Upper lobe of left lung (tissue), 6 donors: ENCODE measurements around the gene CACHD1. TPM values are rescaled to one million over a fixed set of nuclear protein-coding genes. Genes with fewer than 3 reads are reported as not detected.
A peak's percentile ranks its signal among the peaks of the same experiment; 100 is the strongest.
"Not testable (repeated sequence)": the region's sequence is repeated elsewhere in the genome, so short reads cannot be mapped to it uniquely, and the experiment has no call there.

ENCODE experiments used
- ATAC-seq, 2 donors: fragments of 200-7000 bp; cut with Tn5 transposase; one replicate each; pipeline ENCODE4 v1.9.1; 2022; ENCODE audit warnings: mild to moderate bottlenecking in 2 of 2, moderate library complexity in 2 of 2; ENCODE audit not compliant: low FRiP score in 2 of 2
- DNase-seq, 2 donors: peaks; one replicate each; pipeline ENCODE4 v3.0.0-alpha.2; 2019 to 2020
- H3K27ac ChIP-seq, 4 donors: fragments of 200-600 bp; sonication (generic); one replicate each; pipeline ENCODE4 v1.5.1; 2016 to 2019
- H3K27me3 ChIP-seq, 4 donors: fragments of 200-600 bp; sonication (generic); one replicate each; pipeline ENCODE4 v1.5.1; 2017 to 2019
- H3K36me3 ChIP-seq, 4 donors: fragments of 200-600 bp; sonication (generic); one replicate each; pipeline ENCODE4 v1.5.1; 2016 to 2019
- H3K4me1 ChIP-seq, 4 donors: fragments of 200-600 bp; sonication (generic); one replicate each; pipeline ENCODE4 v1.5.1; 2018 to 2019
- H3K4me3 ChIP-seq, 4 donors: fragments of 200-600 bp; sonication (generic); one replicate each; pipeline ENCODE4 v1.5.1; 2017 to 2019; ENCODE audit warnings: mild to moderate bottlenecking in 2 of 4, moderate library complexity in 1 of 4
- H3K9me3 ChIP-seq, 4 donors: fragments of 200-600 bp; sonication (generic); one replicate each; pipeline ENCODE4 v1.5.1; 2018 to 2019
- EP300 ChIP-seq, 4 donors: sonication (generic); formaldehyde crosslinking; IDR thresholded peaks; one replicate each; pipeline ENCODE4 v1.5.1; 2017; ENCODE audit warnings: antibody characterized with exemption in 4 of 4, control low read depth in 2 of 4
- POLR2A ChIP-seq, 4 donors: fragments of 450-650 bp; IDR thresholded peaks; one replicate each; pipeline ENCODE4 v1.5.1; 2016 to 2017; ENCODE audit warnings: antibody characterized with exemption in 4 of 4, mild to moderate bottlenecking in 2 of 4
- POLR2AphosphoS5 ChIP-seq, 2 donors: sonication (generic); formaldehyde crosslinking; IDR thresholded peaks; one replicate each; pipeline ENCODE4 v1.5.1; 2017; ENCODE audit warnings: antibody characterized with exemption in 2 of 2
- WGBS, 2 donors: methylation state at CpG; one replicate each; pipeline ENCODE4 v1.1.5; 2017 to 2018; 5-methylcytosine and 5-hydroxymethylcytosine counted together
- total RNA-seq, 6 donors: library from RNA; depleted of rRNA in 4 of 6; stranded (reverse); fragments of >200 nt in 4 of 6; gene quantifications; one replicate each; pipeline versions ENCODE4 v1.1.0 to v1.2.1, GENCODE V29; 2016 to 2021
- TF ChIP-seq, protein P1 (sequence below), 6 experiments: fragments of 450-650 bp in 4 of 6; fragments of 200-600 bp in 2 of 6; sonication (generic) in 2 of 6; IDR thresholded peaks; one replicate each; pipeline ENCODE4 v1.5.1; 2016 to 2019; ENCODE audit warnings: antibody characterized with exemption in 6 of 6
- donor health status: DM: no; HTN: no; CAD: no; lungs with moderate emphysema.
- donor health status: DM: no; HTN: yes; CAD: no; lungs with severe emphysema.

CACHD1 gene
- total RNA-seq, 6 donors from 2014 or later, result 7.3 to 26.3 (median 22.9) TPM

DNA sequence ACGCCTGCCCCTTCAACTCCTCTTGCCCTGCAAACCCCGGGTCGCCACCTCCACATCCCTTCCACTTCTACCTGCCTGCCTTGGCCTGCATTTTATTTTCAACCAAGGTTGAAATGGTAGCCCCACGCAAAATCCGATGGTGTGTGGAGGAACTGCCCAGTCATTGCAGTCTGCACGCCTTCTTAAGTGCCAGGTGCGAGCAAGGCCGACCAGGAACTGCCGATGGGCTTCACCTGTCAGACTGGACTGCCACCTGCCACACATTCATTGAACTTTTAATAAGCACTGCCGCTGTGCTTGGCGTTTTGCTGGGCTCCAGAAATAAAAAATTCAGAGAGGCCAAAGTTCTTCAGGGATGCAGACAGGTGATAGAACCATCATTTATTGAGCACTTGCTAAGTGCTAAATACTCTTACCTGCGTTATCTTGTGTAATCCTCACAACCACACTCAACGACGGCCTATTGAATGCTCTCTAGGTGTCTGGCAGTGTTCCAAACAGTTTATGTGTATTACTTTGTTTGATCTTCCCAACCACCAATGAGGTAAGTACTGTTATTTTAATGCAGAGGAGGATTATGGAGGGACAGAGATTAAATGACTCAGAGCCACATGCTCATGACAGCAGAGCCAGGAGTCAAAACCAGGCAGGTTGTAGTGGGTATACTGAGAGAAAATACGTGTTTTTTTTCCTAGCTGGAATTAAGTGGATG, 36.2 kb downstream of the CACHD1 start:
- Histone ChIP-seq H3K4me3 (peak overlapping the region in 3 of 4 donors; percentile 47 to 54 (median 53)), H3K9me3 (no peaks in the 10 kb centered on the region), H3K27ac (peak overlapping the region in 3 of 4 donors; percentile 25 to 83 (median 74)), H3K4me1 (peaks cover 9 to 30% (median 21%) of the 10 kb centered on the region in 4 donors), H3K36me3 (no peaks in the 10 kb centered on the region), H3K27me3 (no peaks in the 10 kb centered on the region)
- ATAC-seq (peak in 1 of 2 donors; percentile 72), DNase-seq (peak in 1 of 2 donors; percentile 79)
- 46 to 53% methylated on average over 13 to 14 of the region's 15 CpGs for WGBS, 2 donors
- TF ChIP-seq, protein P1, sequence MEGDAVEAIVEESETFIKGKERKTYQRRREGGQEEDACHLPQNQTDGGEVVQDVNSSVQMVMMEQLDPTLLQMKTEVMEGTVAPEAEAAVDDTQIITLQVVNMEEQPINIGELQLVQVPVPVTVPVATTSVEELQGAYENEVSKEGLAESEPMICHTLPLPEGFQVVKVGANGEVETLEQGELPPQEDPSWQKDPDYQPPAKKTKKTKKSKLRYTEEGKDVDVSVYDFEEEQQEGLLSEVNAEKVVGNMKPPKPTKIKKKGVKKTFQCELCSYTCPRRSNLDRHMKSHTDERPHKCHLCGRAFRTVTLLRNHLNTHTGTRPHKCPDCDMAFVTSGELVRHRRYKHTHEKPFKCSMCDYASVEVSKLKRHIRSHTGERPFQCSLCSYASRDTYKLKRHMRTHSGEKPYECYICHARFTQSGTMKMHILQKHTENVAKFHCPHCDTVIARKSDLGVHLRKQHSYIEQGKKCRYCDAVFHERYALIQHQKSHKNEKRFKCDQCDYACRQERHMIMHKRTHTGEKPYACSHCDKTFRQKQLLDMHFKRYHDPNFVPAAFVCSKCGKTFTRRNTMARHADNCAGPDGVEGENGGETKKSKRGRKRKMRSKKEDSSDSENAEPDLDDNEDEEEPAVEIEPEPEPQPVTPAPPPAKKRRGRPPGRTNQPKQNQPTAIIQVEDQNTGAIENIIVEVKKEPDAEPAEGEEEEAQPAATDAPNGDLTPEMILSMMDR (IDR thresholded peaks at IDR 0.05), result peak in 1 of 6 experiments; percentile 27
- no peak for TF ChIP-seq POLR2A (IDR thresholded peaks at IDR 0.05)

DNA sequence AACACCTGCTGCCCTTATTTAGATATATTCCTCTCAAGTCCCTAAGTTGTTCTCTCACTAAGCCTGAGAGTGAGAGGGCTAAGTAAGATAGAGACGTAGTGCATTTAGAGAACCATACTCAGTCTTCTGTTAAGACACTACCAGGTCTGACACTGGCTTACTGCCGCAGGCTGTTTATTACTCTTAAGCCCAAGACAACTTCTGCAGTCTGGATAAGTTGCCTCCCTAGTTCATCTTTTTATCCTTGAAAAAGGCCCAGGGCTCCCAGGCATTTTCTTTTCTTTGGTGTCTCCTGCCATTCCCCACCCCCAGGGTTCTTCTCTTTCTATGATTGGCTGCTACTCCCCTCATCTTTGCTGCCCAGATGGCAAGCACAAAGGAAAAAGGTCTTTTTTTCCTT, 38.7 kb downstream of the CACHD1 start:
- Histone ChIP-seq H3K27ac (no peak overlapping the region), H3K4me3 (no peak overlapping the region), H3K27me3 (no peaks in the 10 kb centered on the region), H3K4me1 (peaks cover 31 to 43% (median 35%) of the 10 kb centered on the region in 4 donors), H3K9me3 (no peaks in the 10 kb centered on the region), H3K36me3 (no peaks in the 10 kb centered on the region)
- ATAC-seq (no peak), DNase-seq (no peak)
- WGBS, 2 donors, result 89 to 94% methylated on average over 2 of the region's 2 CpGs
- TF ChIP-seq POLR2AphosphoS5 (IDR thresholded peaks at IDR 0.05) (no peak), EP300 (IDR thresholded peaks at IDR 0.05) (no peak), POLR2A (IDR thresholded peaks at IDR 0.05) (no peak)
- TF ChIP-seq, protein P1 (IDR thresholded peaks at IDR 0.05), result no peak

DNA sequence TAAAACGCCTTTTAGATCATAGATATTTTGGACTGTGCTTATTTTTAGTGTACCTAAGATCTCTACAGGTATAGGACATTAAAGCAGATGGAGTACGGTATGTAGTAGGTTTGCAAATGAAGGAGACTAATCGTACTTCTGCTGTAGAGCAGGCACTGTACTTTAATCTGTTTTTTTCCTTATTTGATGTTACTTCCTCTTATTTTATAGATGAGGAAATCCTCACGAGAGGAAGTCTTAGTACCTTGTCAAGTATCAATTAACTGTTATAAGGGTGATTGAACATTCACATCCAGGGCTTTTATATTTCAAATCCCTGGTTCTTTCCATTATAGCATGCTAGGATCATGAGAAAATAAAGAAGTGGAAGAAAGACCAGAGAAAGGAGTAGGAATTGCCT, 41.1 kb downstream of the CACHD1 start:
- Histone ChIP-seq H3K27me3 (no peaks in the 10 kb centered on the region), H3K4me1 (peaks cover 37 to 51% (median 46%) of the 10 kb centered on the region in 4 donors), H3K36me3 (no peaks in the 10 kb centered on the region), H3K4me3 (no peak overlapping the region), H3K9me3 (no peaks in the 10 kb centered on the region), H3K27ac (peak overlapping the region in 2 of 4 donors; percentile 5 to 30)
- ATAC-seq (no peak), DNase-seq (no peak)
- TF ChIP-seq POLR2A (IDR thresholded peaks at IDR 0.05) (no peak), EP300 (IDR thresholded peaks at IDR 0.05) (no peak), POLR2AphosphoS5 (IDR thresholded peaks at IDR 0.05) (no peak)
- TF ChIP-seq, protein P1 (IDR thresholded peaks at IDR 0.05), result no peak
- 55 to 66% methylated on average over 4 of the region's 4 CpGs for WGBS, 2 donors

DNA sequence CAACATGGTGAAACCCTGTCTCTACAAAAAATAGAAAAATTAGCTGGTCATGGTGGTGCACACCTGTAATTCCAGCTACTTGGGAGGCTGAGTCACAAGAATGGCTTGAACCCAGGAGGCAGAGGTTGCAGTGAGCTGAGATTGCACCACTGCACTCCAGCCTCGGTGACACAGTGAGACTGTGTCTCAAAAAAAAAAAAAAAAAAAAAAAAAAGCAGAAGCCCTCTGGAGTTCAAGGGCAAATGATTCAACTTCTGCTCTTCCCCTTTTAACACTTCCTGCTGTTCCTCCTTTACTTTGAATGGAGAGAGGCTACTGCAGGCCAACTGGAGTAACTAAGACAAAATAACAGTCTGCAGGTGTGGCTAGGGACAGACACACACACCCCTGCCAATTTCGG, 42.3 kb downstream of the CACHD1 start:
- not testable (repeated sequence) for H3K4me3 ChIP-seq, H3K9me3 ChIP-seq, H3K36me3 ChIP-seq, H3K27me3 ChIP-seq
- Histone ChIP-seq H3K27ac (peak overlapping the region in 3 of 4 donors; percentile 5 to 61 (median 12)), H3K4me1 (peaks cover 40 to 58% (median 56%) of the 10 kb centered on the region in 4 donors)
- 29 to 61% methylated on average over 2 of the region's 2 CpGs for WGBS, 2 donors
- peak; percentile 40 to 74 for ATAC-seq
- peak in 1 of 2 donors; percentile 44 for DNase-seq

DNA sequence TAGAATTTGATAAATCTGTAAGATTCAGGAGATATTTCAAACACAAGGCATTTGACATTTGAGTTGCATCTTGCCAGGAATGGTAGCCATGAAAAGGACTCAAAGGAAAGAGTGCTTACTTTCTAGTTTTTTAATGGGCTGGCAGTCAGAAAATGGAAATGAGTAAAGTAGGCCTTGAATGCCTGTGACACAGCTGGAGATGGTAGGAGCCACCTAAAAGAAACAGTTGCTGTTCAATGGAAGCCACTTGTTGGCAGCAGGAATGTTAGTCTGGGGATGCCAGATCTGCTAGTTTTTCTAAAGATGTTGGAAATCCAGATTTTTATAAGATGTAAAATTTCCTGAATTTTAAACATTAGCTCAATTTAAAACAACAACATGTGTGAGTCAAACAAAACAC, 43.6 kb downstream of the CACHD1 start:
- Histone ChIP-seq H3K36me3 (no peaks in the 10 kb centered on the region), H3K9me3 (no peaks in the 10 kb centered on the region), H3K4me3 (no peak overlapping the region), H3K27ac (peak overlapping the region in 2 of 4 donors; percentile 47 to 70), H3K27me3 (no peaks in the 10 kb centered on the region), H3K4me1 (peaks cover 40 to 64% (median 59%) of the 10 kb centered on the region in 4 donors)
- TF ChIP-seq POLR2A (IDR thresholded peaks at IDR 0.05) (no peak), POLR2AphosphoS5 (IDR thresholded peaks at IDR 0.05) (no peak), EP300 (IDR thresholded peaks at IDR 0.05) (no peak)
- TF ChIP-seq, protein P1 (IDR thresholded peaks at IDR 0.05), result no peak
- ATAC-seq, result no peak
- no peak for DNase-seq
